Stimulated activated CD8-positive, alpha-beta memory T cell treated with anti-CD3 and anti-CD28 coated beads, Interleukin-15, amount 100 ng/mL, for 48 hours (primary cell): ENCODE results near the gene SLX4.

Source experiments
- DNase-seq, 2 donors: peaks; one replicate each; pipeline ENCODE4 v3.0.0-alpha.2; 2020; ENCODE audit warnings: low read depth in 2 of 2

SLX4 gene

GRCh38 chr16:3598236-3598635 is 13.2 kb downstream of the SLX4 start:
- DNase-seq: no peak

GRCh38 chr16:3597676-3598075 is 13.7 kb downstream of the SLX4 start:
- DNase-seq: no peak

- no peak for DNase-seq
These were observed 14.2 kb downstream of the SLX4 start for GRCh38 chr16:3597226-3597625.

DNA sequence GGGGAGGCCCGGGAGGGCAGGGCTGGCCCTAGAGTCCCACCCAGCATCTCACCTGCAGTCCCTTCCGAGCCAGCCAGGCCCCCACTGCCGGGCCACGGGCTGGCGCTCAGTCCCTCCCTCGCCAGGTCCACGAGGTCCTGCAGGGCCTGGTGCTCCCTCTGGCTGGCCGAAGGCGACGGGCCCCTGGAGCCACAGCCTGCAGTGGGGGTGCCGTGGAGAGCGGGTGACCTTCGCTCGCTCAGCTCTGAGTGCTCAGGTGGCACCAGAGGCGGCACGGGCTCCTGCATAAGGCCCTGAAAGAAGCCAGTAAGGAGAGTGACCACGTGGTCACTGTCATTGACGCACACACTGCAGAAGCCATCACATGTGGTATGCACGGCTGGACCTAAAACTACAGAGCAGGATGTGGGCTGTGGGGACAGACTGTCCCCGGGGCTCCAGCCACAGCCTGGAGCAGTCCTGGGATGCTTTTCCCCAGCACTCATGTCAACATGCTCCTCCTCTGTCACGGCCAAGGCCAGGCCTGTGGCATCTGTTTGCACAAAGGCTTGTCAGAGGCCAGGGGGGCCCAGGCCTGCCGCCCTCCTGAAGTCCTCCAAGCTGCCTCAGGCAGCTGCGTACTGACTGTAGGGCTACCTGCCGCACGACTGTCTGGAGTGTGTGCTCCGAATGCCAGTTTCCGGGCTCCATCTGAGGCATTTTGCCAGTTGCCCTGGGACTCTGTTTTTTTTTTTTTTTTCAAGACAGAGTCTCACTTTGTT is 15.1 kb downstream of the SLX4 start:
- DNase-seq: no peak

DNA sequence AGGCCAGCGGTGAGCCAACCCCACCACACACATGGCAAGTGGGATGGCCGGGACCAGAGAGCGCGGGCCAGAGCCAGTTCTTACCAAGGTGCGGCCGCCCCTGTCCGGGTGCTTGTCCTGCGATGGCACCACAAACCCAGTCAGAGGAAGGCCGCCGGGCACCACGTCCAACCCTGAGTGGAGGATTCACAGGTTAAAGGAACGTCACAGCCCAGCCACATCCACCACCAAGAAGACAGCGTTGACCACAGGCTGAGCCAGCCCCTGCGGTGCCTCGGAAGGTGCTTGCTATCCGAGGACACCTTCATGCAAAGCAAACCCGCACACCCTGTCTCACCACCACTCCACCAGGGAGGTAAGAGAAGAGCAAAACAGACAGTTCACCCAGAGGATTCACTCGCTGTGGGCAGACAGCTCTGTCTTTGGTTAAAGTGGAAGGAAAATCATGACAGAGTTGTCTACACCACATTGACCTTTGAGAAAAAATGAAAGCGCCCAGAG is 15.8 kb downstream of the SLX4 start:
- DNase-seq: no peak

GRCh38 chr16:3595110-3595486 is 16.3 kb downstream of the SLX4 start:
- DNase-seq: no peak

- no peak for DNase-seq
These were observed 16.9 kb downstream of the SLX4 start for GRCh38 chr16:3594316-3595109.

DNA sequence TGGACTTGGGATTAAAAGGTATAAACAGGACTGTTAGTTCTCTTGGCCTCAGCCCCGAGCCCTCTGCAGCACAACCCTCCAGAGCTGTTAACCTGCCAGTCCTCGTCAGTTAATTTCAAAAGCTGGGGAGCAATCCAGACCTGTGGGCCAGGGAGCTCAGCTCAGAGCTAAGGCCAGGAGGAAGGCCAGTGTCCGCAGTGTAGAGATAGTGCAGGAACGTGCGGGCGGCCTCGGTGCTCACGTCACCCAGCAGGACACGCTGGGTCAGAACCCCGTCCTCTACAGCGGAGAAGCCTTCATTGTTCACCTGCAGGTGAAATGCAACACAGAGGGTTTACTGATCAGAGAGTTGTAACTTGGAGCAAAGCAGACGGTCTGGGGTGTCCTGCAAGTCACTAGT is 18.8 kb downstream of the SLX4 start:
- no peak for DNase-seq

GRCh38 chr16:3591991-3592390 is 19.4 kb downstream of the SLX4 start:
- no peak for DNase-seq

DNA sequence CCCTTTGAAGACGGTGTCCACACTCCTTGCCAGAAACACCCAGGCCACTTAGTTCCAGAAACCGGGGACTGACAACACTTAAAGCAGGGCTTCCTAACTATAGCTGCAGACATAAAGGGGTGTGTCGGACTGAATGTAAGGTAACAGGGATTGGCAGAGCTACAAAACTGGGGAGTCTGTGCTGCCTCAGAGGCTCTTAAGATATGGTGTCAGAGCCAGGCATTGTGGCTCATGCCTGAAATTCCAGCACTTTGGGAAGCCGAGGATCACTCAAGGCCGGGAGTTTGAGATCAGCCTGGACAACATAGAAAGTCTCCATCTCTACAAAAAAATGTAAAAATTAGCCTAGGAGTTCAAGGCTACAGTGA is 20.0 kb downstream of the SLX4 start:
- DNase-seq: no peak

- no peak for DNase-seq
These were observed 20.5 kb downstream of the SLX4 start for GRCh38 chr16:3590736-3591435.

DNA sequence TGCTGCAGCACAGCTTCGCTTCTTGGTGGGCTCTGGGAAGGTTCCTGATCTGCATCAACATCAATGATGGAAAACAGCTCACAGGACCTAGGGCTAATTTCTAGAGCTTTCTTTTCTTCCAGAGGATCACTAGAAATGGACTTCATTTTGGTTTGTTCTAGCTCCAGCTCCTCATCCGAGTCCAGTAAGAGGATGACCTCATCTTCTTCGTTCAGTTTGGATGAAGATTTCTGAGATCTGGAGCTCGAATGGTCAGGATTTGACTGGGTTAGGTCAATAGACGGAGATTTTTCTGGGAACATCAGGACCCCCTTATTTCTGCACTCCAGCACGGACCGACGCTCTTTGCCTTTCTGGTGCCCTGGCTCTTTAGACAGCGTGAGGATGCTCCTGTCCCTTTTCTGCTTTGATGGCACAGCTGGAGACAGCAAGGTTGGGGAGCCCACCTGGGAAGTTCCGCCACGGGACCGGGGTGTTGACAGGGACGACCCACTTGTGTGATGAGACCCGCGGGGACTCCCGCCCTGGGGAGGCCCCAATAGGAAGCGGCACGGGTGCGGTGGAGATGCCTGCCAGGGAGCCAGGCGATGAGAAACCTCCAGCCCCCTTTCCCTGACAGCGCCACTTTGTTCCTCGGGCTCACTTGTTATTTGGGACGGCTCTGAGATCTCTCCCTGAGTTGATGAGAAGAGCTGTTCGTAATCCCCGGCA is 21.3 kb downstream of the SLX4 start:
- DNase-seq: no peak

- no peak for DNase-seq
These were observed 21.9 kb downstream of the SLX4 start for GRCh38 chr16:3589441-3589921.

DNA sequence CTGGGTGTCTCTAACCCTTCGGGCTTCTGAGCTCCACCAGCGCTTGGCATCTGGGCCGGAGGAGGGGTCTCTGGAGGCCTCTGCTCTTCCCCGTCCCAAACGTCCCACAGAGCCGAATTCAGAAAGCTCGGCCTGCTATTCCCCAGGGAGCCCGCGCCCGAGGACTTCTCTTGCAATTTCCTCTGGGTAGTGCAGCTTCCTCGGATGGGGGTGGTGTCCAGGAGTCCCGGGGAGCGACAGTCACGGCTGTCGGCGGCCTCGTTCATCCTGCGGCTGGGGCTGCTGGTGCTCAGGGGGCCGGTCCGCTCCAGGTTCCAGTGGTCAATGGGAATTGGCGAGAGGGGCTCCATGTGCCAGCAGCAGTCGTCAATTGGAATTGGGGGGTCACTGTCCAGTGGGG is 22.4 kb downstream of the SLX4 start:
- no peak for DNase-seq

DNA sequence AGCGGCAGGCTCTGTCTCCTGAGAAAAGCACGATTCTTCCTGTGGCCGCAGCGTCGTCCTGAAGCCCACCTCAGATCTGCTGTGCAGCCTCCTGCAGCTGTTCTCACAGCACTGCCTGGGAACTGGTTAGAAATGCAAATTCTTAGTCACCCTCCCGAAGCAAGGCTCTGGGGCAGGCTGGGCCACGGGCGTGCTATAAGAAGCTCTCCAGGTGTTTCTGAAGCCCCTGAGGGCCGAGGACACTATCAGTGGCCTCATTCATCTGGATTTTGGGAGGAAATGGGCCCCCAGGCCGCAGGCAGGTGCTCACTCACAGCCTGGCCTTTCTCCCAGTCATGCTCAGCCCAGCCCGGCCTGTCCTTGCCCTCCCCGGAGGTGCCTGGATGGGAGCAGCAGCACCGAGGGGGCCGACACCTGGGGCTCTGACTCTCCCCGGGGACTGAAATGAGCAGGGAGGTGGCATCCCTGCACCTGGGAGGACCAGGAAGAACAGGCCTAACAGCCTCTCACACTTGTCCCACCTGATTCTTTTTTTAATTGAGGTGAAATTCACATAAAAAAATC is 23.8 kb downstream of the SLX4 start:
- no peak for DNase-seq

GRCh38 chr16:3584412-3584811 is 27.0 kb downstream of the SLX4 start:
- DNase-seq: no peak

DNA sequence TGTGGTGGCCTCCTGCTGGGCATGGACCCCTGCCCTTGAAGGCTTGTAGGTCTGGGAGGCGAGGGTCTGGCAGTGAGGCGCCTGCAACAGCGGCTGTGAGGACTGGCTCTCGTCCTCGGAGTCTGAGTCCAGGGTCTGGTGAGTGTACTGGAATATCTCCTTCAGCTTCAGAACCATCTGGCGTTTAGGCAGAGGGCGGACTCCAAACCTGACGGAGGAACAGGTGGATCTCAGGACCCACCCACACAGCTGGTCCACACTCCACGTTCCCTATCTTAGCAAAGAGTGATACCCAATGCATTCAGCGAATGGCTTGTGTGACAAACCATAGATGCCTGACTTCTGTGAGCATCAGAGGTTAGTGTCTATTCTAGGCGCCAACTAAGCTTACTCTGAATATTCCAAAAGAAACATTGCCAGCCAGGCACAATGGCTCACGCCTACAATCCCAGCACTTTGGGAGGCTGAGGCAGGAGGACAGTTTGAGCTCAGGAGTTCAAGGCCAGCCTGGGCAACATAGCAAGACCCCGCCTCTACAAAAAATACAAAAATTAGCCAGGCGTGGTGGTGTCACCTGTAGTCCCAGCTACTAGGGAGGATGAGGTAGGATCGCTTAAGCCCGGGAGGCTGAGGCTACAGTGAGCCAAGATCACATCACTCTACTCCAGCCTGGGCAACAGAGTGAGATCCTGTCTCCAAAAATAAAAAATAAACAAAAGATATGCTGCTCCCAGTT is 27.9 kb downstream of the SLX4 start:
- DNase-seq: no peak

- DNase-seq: no peak
These were observed 28.9 kb downstream of the SLX4 start for GRCh38 chr16:3582276-3583165.

DNA sequence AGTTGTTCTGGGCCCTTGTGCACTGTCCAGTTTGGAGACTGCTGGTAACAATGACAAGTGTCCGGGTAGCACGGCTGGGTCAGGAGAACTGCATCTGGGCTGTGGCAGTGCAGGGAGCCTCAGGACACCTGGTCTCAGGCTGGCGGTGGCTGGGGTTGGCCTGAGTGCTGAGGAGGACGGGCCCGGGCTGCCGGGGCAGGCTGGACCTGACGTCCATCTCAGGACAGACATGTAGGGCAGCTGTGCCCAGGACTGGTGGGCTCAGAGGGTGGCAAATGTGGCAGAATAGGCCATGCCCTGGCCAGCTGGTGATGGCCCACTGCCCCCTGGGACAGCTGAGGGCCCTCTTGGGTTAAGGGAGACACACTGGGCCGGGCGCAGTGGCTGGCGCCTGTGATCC is 30.0 kb downstream of the SLX4 start:
- no peak for DNase-seq

DNA sequence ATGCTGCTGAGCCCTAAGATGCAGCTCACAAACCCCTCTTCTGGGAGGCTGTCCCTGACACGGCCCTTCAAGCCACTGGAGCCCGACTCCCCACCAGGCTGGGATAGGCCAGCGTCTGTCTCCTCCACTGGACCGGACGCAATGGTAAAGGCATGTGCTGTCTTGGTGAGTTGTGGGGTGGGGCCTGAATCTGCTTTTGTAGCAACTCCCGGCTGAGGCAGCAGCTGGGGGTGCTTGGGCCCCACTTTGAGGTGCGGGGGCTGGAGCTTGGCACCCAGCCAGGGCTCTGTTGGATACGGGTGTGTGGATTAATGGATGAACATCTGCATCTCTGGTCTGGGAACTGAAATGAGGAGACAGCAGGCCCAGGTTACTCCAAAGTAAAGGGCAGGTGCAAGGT is 30.7 kb downstream of the SLX4 start:
- DNase-seq: no peak
